Sigmoid colon (tissue), 4 donors: Measurements from ENCODE around the gene GJB1.

Source experiments
- EP300 ChIP-seq, 4 donors: sonication (generic); formaldehyde crosslinking; IDR thresholded peaks; one replicate each; pipeline ENCODE4 v1.6.1; 2017; ENCODE audit warnings: antibody characterized with exemption in 4 of 4
- POLR2A ChIP-seq, 2 donors: fragments of 450-650 bp; IDR thresholded peaks; one replicate each; pipeline ENCODE4 v1.6.1; 2016; ENCODE audit warnings: antibody characterized with exemption in 2 of 2, mild to moderate bottlenecking in 2 of 2, moderate library complexity in 2 of 2

DNA sequence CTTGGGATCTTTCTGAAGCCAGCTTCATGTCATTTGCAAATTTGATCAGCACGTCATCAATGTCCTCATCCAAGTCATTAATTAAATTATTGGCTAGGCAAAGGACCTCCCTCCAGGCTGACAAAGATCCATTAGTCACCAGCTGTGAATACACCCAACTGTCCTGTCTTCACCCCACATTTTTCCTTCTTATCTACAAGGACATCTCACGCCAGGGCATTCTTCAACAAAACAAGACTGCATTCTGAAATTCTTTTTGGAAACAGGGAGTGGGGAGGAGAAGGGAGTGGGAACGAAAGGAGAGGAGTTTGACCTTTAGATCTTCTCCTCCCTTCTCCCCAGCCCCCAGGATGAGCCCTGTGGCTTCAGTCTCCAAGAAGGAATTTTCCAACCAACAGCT is 45.7 kb upstream of the GJB1 start:
- TF ChIP-seq POLR2A (IDR thresholded peaks at IDR 0.05) (no peak), EP300 (IDR thresholded peaks at IDR 0.05) (no peak)
